KMS-11 (cell line): ENCODE results near the gene NGEF.

ENCODE experiments used
- H2AFZ ChIP-seq: fragments of 200-600 bp; sonication (generic); 2 replicates; pipeline ENCODE4 v1.6.1; 2016; ENCODE audit warnings: antibody characterized with exemption, mixed run types, low read depth
- H3K27ac ChIP-seq: fragments of 200-600 bp; sonication (generic); 2 replicates; pipeline ENCODE4 v1.6.1; 2016; ENCODE audit warnings: mild to moderate bottlenecking, mixed run types
- H3K27me3 ChIP-seq: fragments of 200-600 bp; sonication (generic); 2 replicates; pipeline ENCODE4 v1.6.1; 2017; ENCODE audit warnings: mild to moderate bottlenecking, low read depth, mixed run types, moderate library complexity; ENCODE audit not compliant: insufficient read depth
- H3K36me3 ChIP-seq: fragments of 200-600 bp; sonication (generic); 2 replicates; pipeline ENCODE4 v1.6.1; 2017; ENCODE audit warnings: mild to moderate bottlenecking, mixed run types; ENCODE audit not compliant: insufficient read depth
- H3K4me1 ChIP-seq: fragments of 200-600 bp; sonication (generic); 2 replicates; pipeline ENCODE4 v1.6.1; 2016; ENCODE audit warnings: mild to moderate bottlenecking, low read depth, mixed run types; ENCODE audit not compliant: poor library complexity, severe bottlenecking
- H3K4me2 ChIP-seq: fragments of 200-600 bp; sonication (generic); 2 replicates; pipeline ENCODE4 v1.7.0; 2016; ENCODE audit warnings: mild to moderate bottlenecking, mixed run types
- H3K4me3 ChIP-seq: fragments of 200-600 bp; sonication (generic); IDR thresholded peaks from 2 replicates; pipeline ENCODE4 v1.6.1; 2017; ENCODE audit warnings: low read depth, low read length, mixed read lengths; ENCODE audit not compliant: insufficient read depth
- H3K79me2 ChIP-seq: fragments of 200-600 bp; sonication (generic); 2 replicates; pipeline ENCODE4 v1.6.1; 2016; ENCODE audit warnings: low read depth, mixed run types; ENCODE audit not compliant: insufficient read depth
- H3K9ac ChIP-seq: fragments of 200-600 bp; sonication (generic); 2 replicates; pipeline ENCODE4 v1.6.1; 2016; ENCODE audit warnings: mild to moderate bottlenecking, mixed run types
- H4K20me1 ChIP-seq: fragments of 200-600 bp; sonication (generic); 2 replicates; pipeline ENCODE4 v1.6.1; 2016; ENCODE audit warnings: mild to moderate bottlenecking, mixed run types; ENCODE audit not compliant: insufficient read depth
- TF ChIP-seq, protein P1 (sequence below): fragments of 200-600 bp; sonication (generic); conservative IDR thresholded peaks from 2 replicates; pipeline ENCODE4 v1.6.1; 2017; ENCODE audit warnings: low read depth, mild to moderate bottlenecking, antibody characterized with exemption, low read length, moderate library complexity, mixed read lengths

The NGEF gene

DNA sequence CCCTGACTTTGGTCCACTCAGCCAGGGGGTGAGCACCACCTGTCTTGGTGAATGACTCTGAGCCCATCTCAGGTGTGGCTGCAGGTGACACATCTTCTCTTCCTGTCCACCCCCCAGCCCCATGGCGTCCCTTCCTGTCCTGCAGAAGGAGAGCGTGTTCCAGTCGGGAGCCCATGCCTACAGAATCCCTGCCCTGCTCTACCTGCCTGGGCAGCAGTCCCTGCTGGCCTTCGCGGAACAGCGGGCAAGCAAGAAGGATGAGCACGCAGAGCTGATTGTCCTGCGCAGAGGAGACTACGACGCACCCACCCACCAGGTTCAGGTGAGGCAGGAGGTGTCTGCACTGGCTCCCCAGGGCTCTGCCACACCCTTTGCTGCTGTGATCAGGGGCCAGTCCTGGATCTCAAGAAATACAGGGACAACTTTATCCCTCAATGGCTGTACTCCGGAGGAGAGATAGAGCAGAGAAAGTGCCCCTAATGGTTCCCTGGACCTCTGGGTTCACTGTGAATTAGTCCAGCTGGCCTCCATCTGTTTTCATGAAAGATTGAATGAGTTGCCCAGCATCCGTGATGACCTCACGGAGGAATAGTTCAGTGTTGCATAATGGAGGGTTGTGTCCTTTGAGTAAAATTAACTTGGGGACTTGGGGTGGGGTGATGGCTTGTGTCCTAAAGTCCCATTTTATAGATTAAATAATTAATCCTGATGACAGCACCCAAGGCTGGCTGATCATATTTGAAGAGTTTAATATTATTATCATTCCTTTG lies 19.7 kb upstream of the NGEF start, which contains the start of gene NEU2:
NEU2 (plus strand) TSS at position 122 of the 770 bp plus-strand sequence; CDS start at position 122, 0 bp downstream.
- Histone ChIP-seq H3K4me2 (no peak within 1 kb of the TSS), H3K4me3 (no peak within 1 kb of the TSS), H3K27me3 (no peaks in the 10 kb centered on the region), H3K79me2 (no peaks in the 10 kb centered on the region), H3K9ac (no peak within 1 kb of the TSS), H3K4me1 (no peaks in the 10 kb centered on the region), H4K20me1 (no peaks in the 10 kb centered on the region), H2AFZ (no peak within 1 kb of the TSS), H3K36me3 (no peaks in the 10 kb centered on the region), H3K27ac (no peak within 1 kb of the TSS)
- TF ChIP-seq, protein P1, sequence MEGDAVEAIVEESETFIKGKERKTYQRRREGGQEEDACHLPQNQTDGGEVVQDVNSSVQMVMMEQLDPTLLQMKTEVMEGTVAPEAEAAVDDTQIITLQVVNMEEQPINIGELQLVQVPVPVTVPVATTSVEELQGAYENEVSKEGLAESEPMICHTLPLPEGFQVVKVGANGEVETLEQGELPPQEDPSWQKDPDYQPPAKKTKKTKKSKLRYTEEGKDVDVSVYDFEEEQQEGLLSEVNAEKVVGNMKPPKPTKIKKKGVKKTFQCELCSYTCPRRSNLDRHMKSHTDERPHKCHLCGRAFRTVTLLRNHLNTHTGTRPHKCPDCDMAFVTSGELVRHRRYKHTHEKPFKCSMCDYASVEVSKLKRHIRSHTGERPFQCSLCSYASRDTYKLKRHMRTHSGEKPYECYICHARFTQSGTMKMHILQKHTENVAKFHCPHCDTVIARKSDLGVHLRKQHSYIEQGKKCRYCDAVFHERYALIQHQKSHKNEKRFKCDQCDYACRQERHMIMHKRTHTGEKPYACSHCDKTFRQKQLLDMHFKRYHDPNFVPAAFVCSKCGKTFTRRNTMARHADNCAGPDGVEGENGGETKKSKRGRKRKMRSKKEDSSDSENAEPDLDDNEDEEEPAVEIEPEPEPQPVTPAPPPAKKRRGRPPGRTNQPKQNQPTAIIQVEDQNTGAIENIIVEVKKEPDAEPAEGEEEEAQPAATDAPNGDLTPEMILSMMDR, result no peak

DNA sequence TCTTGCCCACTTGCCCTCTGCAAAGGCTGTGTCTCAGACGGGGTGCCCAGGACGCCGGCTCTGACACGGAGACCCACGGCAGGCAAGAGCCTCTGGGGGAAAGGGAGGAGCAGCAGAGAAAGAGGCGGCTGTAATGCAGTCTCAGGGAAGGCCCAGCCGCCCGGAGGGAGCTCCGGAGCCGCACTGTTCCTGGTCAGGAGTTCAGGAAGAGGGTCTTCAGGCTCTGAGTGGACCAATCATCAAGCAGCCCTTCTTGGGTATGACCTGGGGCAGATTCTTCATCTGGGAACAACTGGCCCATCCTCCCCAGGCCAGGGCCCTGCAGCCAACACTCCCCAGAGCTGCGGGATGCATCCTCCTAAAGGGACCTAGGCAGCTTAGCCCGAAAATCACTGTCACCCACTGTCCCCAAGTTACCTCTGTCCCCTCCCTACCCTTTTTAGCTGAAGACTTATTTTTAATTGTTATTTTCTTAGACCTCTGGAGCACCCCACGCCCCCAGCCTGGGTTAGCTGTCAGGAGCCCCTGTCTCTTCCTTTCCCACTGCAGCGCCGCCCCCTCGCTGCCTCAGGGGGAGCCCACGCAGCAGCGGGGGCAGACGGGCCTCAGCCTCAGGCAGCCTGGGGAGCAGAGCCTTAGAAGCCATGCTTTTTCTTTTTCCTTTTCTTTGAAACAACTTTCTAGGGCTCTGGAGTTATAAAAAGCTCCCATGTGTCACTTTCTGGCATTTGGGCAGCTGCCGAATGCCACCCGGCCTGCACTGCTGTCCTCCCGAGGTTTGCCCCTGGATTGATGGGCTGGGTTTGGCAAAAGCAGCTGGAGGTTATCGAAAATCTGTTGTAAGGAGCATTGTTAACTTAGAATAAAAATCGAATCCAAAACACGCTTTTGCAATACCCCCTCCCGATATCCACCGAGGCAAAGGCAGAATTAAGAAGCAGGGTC lies 18.8 kb upstream of the NGEF start:
- H3K4me2 ChIP-seq, result no peak overlapping the region
- TF ChIP-seq, protein P1, result no peak
- H3K4me1 ChIP-seq, result no peaks in the 10 kb centered on the region

DNA sequence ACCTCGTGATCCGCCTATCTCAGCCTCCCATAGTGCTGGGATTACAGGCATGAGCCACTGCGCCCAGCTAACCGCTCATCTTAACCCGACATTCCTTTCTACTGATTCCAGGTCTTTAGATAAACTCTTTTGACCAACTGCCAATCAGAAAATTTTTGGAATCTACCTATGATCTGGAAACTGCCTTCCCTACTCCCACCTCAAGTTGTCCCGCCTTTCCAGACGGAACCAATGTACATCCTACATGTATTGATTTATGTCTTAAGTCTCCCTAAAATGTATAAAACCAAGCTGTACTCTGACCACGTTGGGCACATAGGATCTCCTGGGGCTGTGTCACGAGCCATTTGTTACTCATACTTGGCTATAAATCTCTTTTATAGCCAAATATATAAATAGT lies 16.3 kb upstream of the NGEF start:
- Histone ChIP-seq H3K36me3 (no peaks in the 10 kb centered on the region), H3K4me3 (no peak overlapping the region), H3K27me3 (no peaks in the 10 kb centered on the region), H3K9ac (no peak overlapping the region), H4K20me1 (no peaks in the 10 kb centered on the region), H3K27ac (no peak overlapping the region), H3K4me1 (no peaks in the 10 kb centered on the region), H3K79me2 (no peaks in the 10 kb centered on the region), H3K4me2 (no peak overlapping the region), H2AFZ (no peak overlapping the region)
- TF ChIP-seq, protein P1, result no peak

More for the DNA sequence above, 18.8 kb upstream of the NGEF start:
- Histone ChIP-seq H3K27me3 (no peaks in the 10 kb centered on the region), H4K20me1 (no peaks in the 10 kb centered on the region), H3K79me2 (no peaks in the 10 kb centered on the region), H3K9ac (no peak overlapping the region), H3K36me3 (no peaks in the 10 kb centered on the region), H3K4me3 (no peak overlapping the region), H2AFZ (no peak overlapping the region), H3K27ac (no peak overlapping the region)

DNA sequence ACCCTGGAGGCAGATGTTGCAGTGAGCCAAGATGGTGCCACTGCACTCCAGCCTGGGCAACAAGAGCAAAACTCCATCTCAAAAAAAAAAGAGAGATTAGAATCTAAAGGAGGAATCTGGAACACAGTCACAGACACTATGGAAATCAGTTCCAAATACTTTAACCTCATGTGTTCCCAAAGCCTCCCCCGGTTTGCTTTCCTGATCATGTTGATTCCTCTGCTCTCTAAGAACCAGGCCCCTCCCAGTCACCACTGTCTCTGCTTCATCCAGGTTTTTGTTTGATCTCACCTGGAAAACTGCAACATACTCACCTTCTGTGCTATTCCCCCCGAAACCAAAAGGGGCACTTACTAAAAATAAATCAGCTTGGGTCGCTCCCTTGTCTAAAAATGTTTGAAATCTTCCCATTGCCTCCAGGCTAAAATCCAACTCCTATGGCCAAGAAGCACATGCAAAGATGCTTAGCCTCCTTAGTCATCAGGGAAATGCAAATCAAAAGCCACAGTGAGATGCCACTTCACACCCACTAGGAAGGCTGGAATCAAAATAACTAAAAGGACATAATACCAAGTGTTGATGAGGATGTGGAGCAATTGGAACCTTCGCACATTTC lies 13.2 kb upstream of the NGEF start:
- Histone ChIP-seq H3K79me2 (no peaks in the 10 kb centered on the region), H3K27ac (no peak overlapping the region), H3K9ac (no peak overlapping the region), H3K27me3 (no peaks in the 10 kb centered on the region), H4K20me1 (no peaks in the 10 kb centered on the region), H2AFZ (no peak overlapping the region), H3K36me3 (no peaks in the 10 kb centered on the region), H3K4me2 (no peak overlapping the region), H3K4me1 (no peaks in the 10 kb centered on the region), H3K4me3 (no peak overlapping the region)
- TF ChIP-seq, protein P1, result no peak
